Esophagus squamous epithelium (tissue), 4 donors: ENCODE measurements around the gene KRT76.

ENCODE experiments used
- POLR2A ChIP-seq, 4 donors: fragments of 450-650 bp; IDR thresholded peaks; one replicate each; pipeline ENCODE4 v1.6.1; 2017; ENCODE audit warnings: antibody characterized with exemption in 4 of 4, mild to moderate bottlenecking in 4 of 4, moderate library complexity in 3 of 4
- TF ChIP-seq, protein P1 (sequence below), 6 experiments: fragments of 450-650 bp in 4 of 6; fragments of 200-600 bp in 2 of 6; sonication (generic) in 2 of 6; IDR thresholded peaks; one replicate each; pipeline ENCODE4 v1.5.1; 2016 to 2019; ENCODE audit warnings: antibody characterized with exemption in 6 of 6, mild to moderate bottlenecking in 4 of 6, moderate library complexity in 4 of 6

DNA sequence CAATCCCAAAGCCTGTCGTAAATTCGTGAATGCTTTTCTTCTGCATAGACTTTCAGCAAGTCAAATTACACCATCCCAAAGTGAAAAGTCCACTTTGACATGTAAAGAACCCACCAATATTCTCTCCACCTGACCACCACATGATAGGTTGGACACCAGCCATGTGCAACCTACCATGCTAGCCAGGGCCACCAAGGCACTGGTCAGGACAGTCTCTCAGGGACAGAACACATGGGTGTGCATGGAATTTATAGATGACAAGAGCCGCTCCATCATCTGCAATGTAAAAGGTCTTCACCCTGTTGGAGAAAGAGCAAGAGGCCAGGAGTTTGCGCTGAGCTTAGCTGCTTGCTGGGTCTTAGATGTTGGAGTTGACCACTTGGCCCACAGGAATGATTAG is 5.4 kb upstream of the KRT76 start:
- TF ChIP-seq, protein P1, sequence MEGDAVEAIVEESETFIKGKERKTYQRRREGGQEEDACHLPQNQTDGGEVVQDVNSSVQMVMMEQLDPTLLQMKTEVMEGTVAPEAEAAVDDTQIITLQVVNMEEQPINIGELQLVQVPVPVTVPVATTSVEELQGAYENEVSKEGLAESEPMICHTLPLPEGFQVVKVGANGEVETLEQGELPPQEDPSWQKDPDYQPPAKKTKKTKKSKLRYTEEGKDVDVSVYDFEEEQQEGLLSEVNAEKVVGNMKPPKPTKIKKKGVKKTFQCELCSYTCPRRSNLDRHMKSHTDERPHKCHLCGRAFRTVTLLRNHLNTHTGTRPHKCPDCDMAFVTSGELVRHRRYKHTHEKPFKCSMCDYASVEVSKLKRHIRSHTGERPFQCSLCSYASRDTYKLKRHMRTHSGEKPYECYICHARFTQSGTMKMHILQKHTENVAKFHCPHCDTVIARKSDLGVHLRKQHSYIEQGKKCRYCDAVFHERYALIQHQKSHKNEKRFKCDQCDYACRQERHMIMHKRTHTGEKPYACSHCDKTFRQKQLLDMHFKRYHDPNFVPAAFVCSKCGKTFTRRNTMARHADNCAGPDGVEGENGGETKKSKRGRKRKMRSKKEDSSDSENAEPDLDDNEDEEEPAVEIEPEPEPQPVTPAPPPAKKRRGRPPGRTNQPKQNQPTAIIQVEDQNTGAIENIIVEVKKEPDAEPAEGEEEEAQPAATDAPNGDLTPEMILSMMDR (IDR thresholded peaks at IDR 0.05), result no peak
- no peak for TF ChIP-seq POLR2A (IDR thresholded peaks at IDR 0.05)
